ENCODE data around the gene CASP2.

- TF ChIP-seq CTCF (IDR thresholded peaks at IDR 0.05; ENCODE audit: low read depth, low read length, missing input control) (no peak), RXRA (IDR thresholded peaks at IDR 0.05) (no peak), YY1 (IDR thresholded peaks at IDR 0.05) (no peak), JUND (IDR thresholded peaks at IDR 0.05) (no peak), SP1 (IDR thresholded peaks at IDR 0.05) (no peak), EGR1 (IDR thresholded peaks at IDR 0.05; ENCODE audit: low read depth in 2 of 2) (no peak), MAX (IDR thresholded peaks at IDR 0.05) (no peak), TAF1 (conservative IDR thresholded peaks at IDR 0.05) (no peak), GABPA (IDR thresholded peaks at IDR 0.05 in 1 of 2, conservative IDR thresholded peaks at IDR 0.05 in 1 of 2) (no peak), ATF3 (IDR thresholded peaks at IDR 0.05) (no peak)
These were observed 27.6 kb downstream of the CASP2 start, which contains the start of gene CLCN1 for GRCh38 chr7:143315776-143316175.

Measured in liver (tissue), 3 donors.